Umbilical cord (tissue), 2 donors: ENCODE data around the gene NEURL3. TPM values are rescaled to one million over a fixed set of nuclear protein-coding genes. Genes with fewer than 3 reads are reported as not detected.
"Not testable (repeated sequence)": the region's sequence is repeated elsewhere in the genome, so short reads cannot be mapped to it uniquely, and the experiment has no call there.

Experiments
- DNase-seq: peaks from one replicate; pipeline ENCODE4 v3.0.0-alpha.2; 2015; ENCODE audit warnings: low spot score
- total RNA-seq: library from RNA; depleted of rRNA; stranded (reverse); fragments of >200 nt; gene quantifications from one replicate; pipeline ENCODE4 v1.2.3, GENCODE V29; 2014; ENCODE audit warnings: low replicate concordance; ENCODE audit not compliant: insufficient read depth

NEURL3 gene
- total RNA-seq, 1 donor from 2014 or later: not detected

- DNase-seq: peak; percentile 67
These were observed 19.2 kb downstream of the NEURL3 start for GRCh38 chr2:96485751-96486651.

GRCh38 chr2:96485350-96485749 is 19.8 kb downstream of the NEURL3 start:
- no peak for DNase-seq

- no peak for DNase-seq
These were observed 21.1 kb downstream of the NEURL3 start for GRCh38 chr2:96484091-96484490.

GRCh38 chr2:96477458-96477857 is 27.7 kb downstream of the NEURL3 start:
- no peak for DNase-seq

- DNase-seq: no peak
These were observed 33.4 kb downstream of the NEURL3 start for GRCh38 chr2:96471772-96472171.

GRCh38 chr2:96470636-96471035 is 34.5 kb downstream of the NEURL3 start:
- DNase-seq: no peak

GRCh38 chr2:96470109-96470508 is 35.0 kb downstream of the NEURL3 start:
- no peak for DNase-seq

GRCh38 chr2:96468904-96469303 is 36.3 kb downstream of the NEURL3 start:
- no peak for DNase-seq

- no peak for DNase-seq
These were observed 40.5 kb downstream of the NEURL3 start for GRCh38 chr2:96464651-96465050.

GRCh38 chr2:96464061-96464460 is 41.1 kb downstream of the NEURL3 start:
- no peak for DNase-seq

- DNase-seq: no peak
These were observed 42.0 kb downstream of the NEURL3 start for GRCh38 chr2:96463119-96463518.

- not testable (repeated sequence) for DNase-seq
These were observed 43.5 kb downstream of the NEURL3 start for GRCh38 chr2:96461616-96462015.

GRCh38 chr2:96452053-96452452 is 53.1 kb downstream of the NEURL3 start:
- no peak for DNase-seq

- no peak for DNase-seq
These were observed 55.5 kb downstream of the NEURL3 start for GRCh38 chr2:96449637-96450036.

- DNase-seq: no peak
These were observed 56.0 kb downstream of the NEURL3 start for GRCh38 chr2:96449174-96449573.

GRCh38 chr2:96447726-96448125 is 57.4 kb downstream of the NEURL3 start:
- DNase-seq: no peak

Other genes with a start within 250 kb of the NEURL3 start
- 13.5 TPM for gene TMEM127, start 239.4 kb downstream of the NEURL3 start, total RNA-seq
- 49.1 TPM for gene CIAO1, start 239.1 kb downstream of the NEURL3 start, total RNA-seq
- 36.6 TPM for gene SNRNP200, start 199.8 kb downstream of the NEURL3 start, total RNA-seq
- 5.5 TPM for gene ITPRIPL1, start 180.0 kb downstream of the NEURL3 start, total RNA-seq
- 1.7 TPM for gene NCAPH, start 169.6 kb downstream of the NEURL3 start, total RNA-seq
- gene ARID5A, start 31.4 kb upstream of the NEURL3 start, total RNA-seq: 11.3 TPM
- gene KANSL3, start 133.0 kb upstream of the NEURL3 start, total RNA-seq: 28.2 TPM
- 0.48 TPM for gene FER1L5, start 137.4 kb upstream of the NEURL3 start, total RNA-seq
- 9.4 TPM for gene LMAN2L, start 234.7 kb upstream of the NEURL3 start, total RNA-seq